GM21447 (cell line): ENCODE data around the gene ANKS3.
"Not testable (repeated sequence)": the region's sequence is repeated elsewhere in the genome, so short reads cannot be mapped to it uniquely, and the experiment has no call there.

Experiments used
- ATAC-seq: cut with Tn5 transposase; IDR thresholded peaks from one replicate; pipeline ENCODE4 v1.9.1; 2021; ENCODE audit not compliant: unreplicated experiment

ANKS3 gene

DNA sequence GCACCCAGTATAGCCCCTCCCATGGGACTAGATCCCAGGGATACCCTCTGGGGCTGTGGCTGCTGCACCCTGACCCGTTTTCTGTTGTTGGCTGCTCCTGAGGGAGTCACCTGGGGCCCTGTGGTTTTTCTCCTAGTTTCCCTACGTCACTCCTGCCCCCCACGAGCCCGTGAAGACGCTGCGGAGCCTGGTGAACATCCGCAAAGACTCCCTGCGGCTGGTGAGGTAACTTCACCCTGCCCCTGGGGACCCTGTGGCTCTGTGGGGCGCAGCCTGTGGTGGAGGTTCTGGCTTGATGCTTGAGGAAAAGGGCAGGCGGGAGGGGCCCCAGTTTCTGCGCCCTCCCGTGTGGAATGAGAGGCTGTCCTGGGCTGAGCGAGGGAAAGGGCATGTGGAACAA is 82.2 kb downstream of the ANKS3 start:
- ATAC-seq: no peak

- not testable (repeated sequence) for ATAC-seq
Observed at GRCh38 chr16:4650443-4651074, 83.5 kb downstream of the ANKS3 start.

DNA sequence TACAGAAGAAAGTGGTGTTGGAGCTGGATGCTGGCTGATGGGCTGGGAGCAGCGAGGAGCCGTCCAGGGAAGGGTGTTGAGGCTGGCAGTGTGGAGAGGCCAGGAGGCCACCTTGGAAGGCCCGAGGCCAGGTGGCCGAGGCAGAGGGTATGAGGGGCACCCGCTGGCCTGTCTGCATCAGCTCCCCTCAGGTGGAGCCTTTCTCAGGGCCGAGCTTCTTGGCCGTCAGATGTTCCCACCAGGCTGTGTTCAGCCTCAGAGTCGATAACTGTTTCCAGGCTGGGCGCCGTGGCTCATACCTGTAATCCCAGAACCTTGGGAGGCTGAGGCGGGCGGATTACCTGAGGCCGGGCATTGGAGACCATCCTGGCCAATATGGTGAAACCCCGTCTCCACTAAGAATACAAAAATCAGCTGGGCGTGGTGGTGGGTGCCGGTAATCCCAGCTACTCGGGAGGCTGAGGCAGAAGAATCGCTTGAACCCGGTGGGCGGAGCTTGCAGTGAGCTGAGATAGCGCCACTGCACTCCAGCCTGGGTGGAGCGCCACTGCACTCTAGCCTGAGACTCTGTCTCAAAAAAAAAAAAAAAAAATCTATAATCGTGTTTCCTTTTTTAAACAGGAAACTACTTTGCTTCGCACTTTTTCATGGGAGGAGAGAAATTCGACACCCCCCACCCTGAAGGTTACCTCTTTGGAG is 84.2 kb downstream of the ANKS3 start:
- no peak for ATAC-seq

GRCh38 chr16:4648917-4649316 is 85.2 kb downstream of the ANKS3 start:
- no peak for ATAC-seq

DNA sequence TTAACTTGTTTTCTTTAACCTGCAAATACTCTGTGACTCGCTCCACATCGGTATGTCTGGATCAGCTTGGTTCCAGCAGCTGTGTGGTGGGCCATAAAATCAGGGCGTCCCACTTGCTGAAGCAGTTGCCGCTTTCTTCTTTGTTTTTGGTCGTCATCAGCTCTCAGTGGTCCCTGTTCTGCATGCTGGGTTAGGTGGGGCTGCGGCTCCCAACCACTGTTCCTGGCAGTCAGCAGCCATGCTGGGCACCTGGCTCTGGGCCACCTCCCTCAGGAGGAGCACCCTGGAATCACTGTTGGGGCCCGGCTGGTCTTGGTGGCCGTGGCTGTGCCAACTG is 86.5 kb downstream of the ANKS3 start:
- ATAC-seq: no peak

GRCh38 chr16:4646773-4647643 is 87.1 kb downstream of the ANKS3 start:
- no peak for ATAC-seq
